ENCODE results near the gene SLC6A11. TPM values are rescaled to one million over a fixed set of nuclear protein-coding genes. Genes with fewer than 3 reads are reported as not detected.
A peak's percentile ranks its signal among the peaks of the same experiment; 100 is the strongest.

The SLC6A11 gene
- total RNA-seq, 1 experiment from 2014 or later = not detected

DNA sequence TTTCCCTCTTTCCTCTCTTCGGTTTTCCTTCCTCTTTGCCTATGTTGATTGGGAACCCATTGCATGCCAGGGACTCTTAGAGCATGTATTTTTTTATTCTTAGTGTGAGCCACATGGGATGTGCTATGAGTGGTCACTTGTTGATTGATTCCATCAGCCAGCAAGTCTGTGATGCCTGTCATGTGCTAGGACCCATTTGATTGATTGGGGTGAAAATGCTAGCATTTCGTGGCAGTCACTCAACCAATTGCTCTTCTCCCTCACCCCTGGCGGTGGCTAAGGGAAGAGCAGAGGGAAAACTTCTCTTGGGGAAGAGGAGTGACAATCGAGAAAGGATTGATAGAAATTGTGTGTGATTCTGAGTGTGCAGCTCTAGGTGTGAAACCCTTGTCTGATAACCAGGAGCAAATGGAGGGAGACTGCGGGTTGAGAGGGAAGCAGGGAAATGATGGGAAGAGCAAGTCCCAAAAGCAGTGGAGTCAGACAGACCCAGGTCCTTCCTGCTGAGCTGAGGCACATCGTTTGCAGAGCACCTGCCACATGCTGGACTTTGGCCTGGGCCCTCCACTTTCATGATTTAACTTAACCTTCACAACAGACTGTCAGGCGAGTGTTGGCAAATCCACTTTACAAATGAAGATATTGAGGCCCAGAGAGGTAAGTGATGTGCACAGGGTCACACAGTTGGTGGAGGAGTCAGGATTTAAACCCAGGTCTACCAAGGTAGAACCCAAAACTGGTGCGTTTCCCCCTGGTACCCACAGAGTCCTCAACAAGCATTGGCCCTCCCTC, 40.0 kb downstream of the SLC6A11 start:
- no TSS peak for BruUV-seq (replicated peaks)
- TF ChIP-seq EZH2 (IDR thresholded peaks at IDR 0.05; ENCODE audit: borderline replicate concordance, low read depth, low read length, poor library complexity, severe bottlenecking) = no peak
- TF ChIP-seq, protein P1, sequence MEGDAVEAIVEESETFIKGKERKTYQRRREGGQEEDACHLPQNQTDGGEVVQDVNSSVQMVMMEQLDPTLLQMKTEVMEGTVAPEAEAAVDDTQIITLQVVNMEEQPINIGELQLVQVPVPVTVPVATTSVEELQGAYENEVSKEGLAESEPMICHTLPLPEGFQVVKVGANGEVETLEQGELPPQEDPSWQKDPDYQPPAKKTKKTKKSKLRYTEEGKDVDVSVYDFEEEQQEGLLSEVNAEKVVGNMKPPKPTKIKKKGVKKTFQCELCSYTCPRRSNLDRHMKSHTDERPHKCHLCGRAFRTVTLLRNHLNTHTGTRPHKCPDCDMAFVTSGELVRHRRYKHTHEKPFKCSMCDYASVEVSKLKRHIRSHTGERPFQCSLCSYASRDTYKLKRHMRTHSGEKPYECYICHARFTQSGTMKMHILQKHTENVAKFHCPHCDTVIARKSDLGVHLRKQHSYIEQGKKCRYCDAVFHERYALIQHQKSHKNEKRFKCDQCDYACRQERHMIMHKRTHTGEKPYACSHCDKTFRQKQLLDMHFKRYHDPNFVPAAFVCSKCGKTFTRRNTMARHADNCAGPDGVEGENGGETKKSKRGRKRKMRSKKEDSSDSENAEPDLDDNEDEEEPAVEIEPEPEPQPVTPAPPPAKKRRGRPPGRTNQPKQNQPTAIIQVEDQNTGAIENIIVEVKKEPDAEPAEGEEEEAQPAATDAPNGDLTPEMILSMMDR (conservative IDR thresholded peaks at IDR 0.05; ENCODE audit: low read depth, low read length) = 0 out of 2 replicates have a peak, but pooled peaks have one; percentile 35
- CTCF ChIA-PET = no interaction called here

GRCh38 chr3:10857235-10857634, 41.2 kb downstream of the SLC6A11 start:
- BruUV-seq (replicated peaks) = no TSS peak
- intact Hi-C loops (cut with micrococcal nuclease; ENCODE audit: unreplicated experiment) = no loop called here
- Histone ChIP-seq H3K36me3 (ENCODE audit: insufficient read depth, low read length, poor library complexity, severe bottlenecking) (no peaks in the 10 kb centered on the region), H3K27me3 (replicated peaks; ENCODE audit: insufficient read depth, low read depth, low read length, poor library complexity) (peaks cover 7% of the 10 kb centered on the region), H3K27ac (ENCODE audit: low read depth, low read length, poor library complexity, severe bottlenecking) (no peak overlapping the region), H3K4me1 (ENCODE audit: insufficient read depth, low read length, poor library complexity, severe bottlenecking) (no peaks in the 10 kb centered on the region), H3K9me3 (ENCODE audit: low read depth, low read length, poor library complexity, severe bottlenecking) (no peaks in the 10 kb centered on the region), H3K4me3 (ENCODE audit: low read depth, low read length, poor library complexity, severe bottlenecking) (no peak overlapping the region)
- no peak for TF ChIP-seq EZH2 (IDR thresholded peaks at IDR 0.05; ENCODE audit: borderline replicate concordance, low read depth, low read length, poor library complexity, severe bottlenecking)
- TF ChIP-seq, protein P1 (conservative IDR thresholded peaks at IDR 0.05; ENCODE audit: low read depth, low read length) = no peak
- DNase-seq (ENCODE audit: low spot score) = peak; percentile 19
- POLR2A ChIA-PET (ENCODE audit: low non-redundant PET) = no interaction called here
- CTCF ChIA-PET = no interaction called here

More for the DNA sequence above, 40.0 kb downstream of the SLC6A11 start:
- POLR2A ChIA-PET (ENCODE audit: low non-redundant PET) = no interaction called here
- intact Hi-C loops (cut with micrococcal nuclease; ENCODE audit: unreplicated experiment) = no loop called here
- no peaks in the 10 kb centered on the region for H3K9me3 ChIP-seq (ENCODE audit: low read depth, low read length, poor library complexity, severe bottlenecking)
- no peak overlapping the region for H3K27ac ChIP-seq (ENCODE audit: low read depth, low read length, poor library complexity, severe bottlenecking)
- H3K4me3 ChIP-seq (ENCODE audit: low read depth, low read length, poor library complexity, severe bottlenecking) = no peak overlapping the region
- DNase-seq (ENCODE audit: low spot score) = no peak
- H3K27me3 ChIP-seq (replicated peaks; ENCODE audit: insufficient read depth, low read depth, low read length, poor library complexity) = peaks cover 7% of the 10 kb centered on the region
- H3K36me3 ChIP-seq (ENCODE audit: insufficient read depth, low read length, poor library complexity, severe bottlenecking) = no peaks in the 10 kb centered on the region
- no peaks in the 10 kb centered on the region for H3K4me1 ChIP-seq (ENCODE audit: insufficient read depth, low read length, poor library complexity, severe bottlenecking)

- no peak overlapping the region for H3K4me3 ChIP-seq (ENCODE audit: low read depth, low read length, poor library complexity, severe bottlenecking)
- peaks cover 7% of the 10 kb centered on the region for H3K27me3 ChIP-seq (replicated peaks; ENCODE audit: insufficient read depth, low read depth, low read length, poor library complexity)
- H3K4me1 ChIP-seq (ENCODE audit: insufficient read depth, low read length, poor library complexity, severe bottlenecking) = no peaks in the 10 kb centered on the region
- no peak overlapping the region for H3K27ac ChIP-seq (ENCODE audit: low read depth, low read length, poor library complexity, severe bottlenecking)
- intact Hi-C loops (cut with micrococcal nuclease; ENCODE audit: unreplicated experiment) = no loop called here
- H3K9me3 ChIP-seq (ENCODE audit: low read depth, low read length, poor library complexity, severe bottlenecking) = no peaks in the 10 kb centered on the region
- DNase-seq (ENCODE audit: low spot score) = no peak
- CTCF ChIA-PET = no interaction called here
- no peak for TF ChIP-seq EZH2 (IDR thresholded peaks at IDR 0.05; ENCODE audit: borderline replicate concordance, low read depth, low read length, poor library complexity, severe bottlenecking)
- TF ChIP-seq, protein P1 (conservative IDR thresholded peaks at IDR 0.05; ENCODE audit: low read depth, low read length) = no peak
- no peaks in the 10 kb centered on the region for H3K36me3 ChIP-seq (ENCODE audit: insufficient read depth, low read length, poor library complexity, severe bottlenecking)
- POLR2A ChIA-PET (ENCODE audit: low non-redundant PET) = no interaction called here
- no TSS peak for BruUV-seq (replicated peaks)
Measured at GRCh38 chr3:10858091-10858490, 42.1 kb downstream of the SLC6A11 start.
